Hepatocyte (in vitro differentiated cells): Measurements from ENCODE around the gene SDK1. TPM values are rescaled to one million over a fixed set of nuclear protein-coding genes. Genes with fewer than 3 reads are reported as not detected.

Experiments
- DNase-seq: peaks from one replicate; pipeline ENCODE4 v3.0.0-alpha.2; 2016; ENCODE audit warnings: low spot score
- H2AFZ ChIP-seq: fragments of 200-600 bp; sonication (generic); 2 replicates; pipeline ENCODE4 v1.6.0; 2016; ENCODE audit warnings: antibody characterized with exemption, mild to moderate bottlenecking
- H3K27ac ChIP-seq: fragments of 200-600 bp; sonication (generic); 2 replicates; pipeline ENCODE4 v1.5.1; 2016; ENCODE audit warnings: mild to moderate bottlenecking
- H3K27me3 ChIP-seq: fragments of 200-600 bp; sonication (generic); 2 replicates; pipeline ENCODE4 v1.6.1; 2016
- H3K36me3 ChIP-seq: fragments of 200-600 bp; sonication (generic); replicated peaks from 2 replicates; pipeline ENCODE4 v1.5.1; 2016; ENCODE audit warnings: low read depth; ENCODE audit not compliant: insufficient read depth
- H3K4me1 ChIP-seq: fragments of 200-600 bp; sonication (generic); 2 replicates; pipeline ENCODE4 v1.5.1; 2016; ENCODE audit warnings: mild to moderate bottlenecking, moderate library complexity; ENCODE audit not compliant: insufficient read depth
- H3K4me2 ChIP-seq: fragments of 200-600 bp; sonication (generic); 2 replicates; pipeline ENCODE4 v1.6.0; 2016
- H3K4me3 ChIP-seq: fragments of 200-600 bp; sonication (generic); 2 replicates; pipeline ENCODE4 v1.5.1; 2016; ENCODE audit warnings: mild to moderate bottlenecking
- H3K79me2 ChIP-seq: fragments of 200-600 bp; sonication (generic); 2 replicates; pipeline ENCODE4 v1.6.0; 2017; ENCODE audit warnings: mild to moderate bottlenecking
- H3K9me2 ChIP-seq: fragments of 200-600 bp; sonication (generic); replicated peaks from 2 replicates; pipeline ENCODE4 v1.6.0; 2017; ENCODE audit warnings: mild to moderate bottlenecking; ENCODE audit not compliant: insufficient read depth
- H3K9me3 ChIP-seq: fragments of 200-600 bp; sonication (generic); 2 replicates; pipeline ENCODE4 v1.5.1; 2016; ENCODE audit warnings: low read depth, mild to moderate bottlenecking
- H4K20me1 ChIP-seq: fragments of 200-600 bp; sonication (generic); 2 replicates; pipeline ENCODE4 v1.6.0; 2016; ENCODE audit warnings: mild to moderate bottlenecking; ENCODE audit not compliant: insufficient read depth, poor library complexity, severe bottlenecking
- CTCF ChIP-seq: fragments of 200-600 bp; sonication (generic); IDR thresholded peaks from 2 replicates; pipeline ENCODE4 v1.5.1; 2016; ENCODE audit warnings: antibody characterized with exemption, mild to moderate bottlenecking; ENCODE audit not compliant: poor library complexity
- EZH2 ChIP-seq: fragments of 200-600 bp; sonication (generic); IDR thresholded peaks from 2 replicates; pipeline ENCODE4 v1.6.1; 2016; ENCODE audit warnings: antibody characterized with exemption, mild to moderate bottlenecking, borderline replicate concordance
- EZH2phosphoT487 ChIP-seq: fragments of 200-600 bp; sonication (generic); IDR thresholded peaks from one replicate; pipeline ENCODE4 v1.6.1; 2018; ENCODE audit warnings: antibody characterized with exemption, mild to moderate bottlenecking, low read depth, moderate library complexity; ENCODE audit not compliant: unreplicated experiment, severe bottlenecking
- WGBS: methylation state at CpG from one replicate; pipeline ENCODE4 v1.1.6; 2016; ENCODE audit warnings: low lambda C conversion rate; ENCODE audit errors: missing lambda C conversion rate; 5-methylcytosine and 5-hydroxymethylcytosine counted together
- polyA plus RNA-seq: library from polyadenylated mRNA; unstranded; fragments of >200 nt; fragmentation: Nextera tagmentation; extraction: Ambion mirVana; gene quantifications from 2 replicates; pipeline ENCODE4 v1.2.1, GENCODE V29; 2016
- total RNA-seq: library from RNA; depleted of rRNA; stranded (reverse); fragments of >200 nt; gene quantifications from 2 replicates; pipeline ENCODE4 v1.2.3, GENCODE V29; 2014

SDK1 gene
- total and polyA plus RNA-seq, 2 experiments from 2014 or later, result 4.3 to 10.0 TPM

- H4K20me1 ChIP-seq, result no peaks in the 10 kb centered on the region
- H3K36me3 ChIP-seq, result no peaks in the 10 kb centered on the region
- no peaks in the 10 kb centered on the region for H3K9me3 ChIP-seq
- H3K4me3 ChIP-seq, result no peak overlapping the region
- H3K4me1 ChIP-seq, result no peaks in the 10 kb centered on the region
- no peak overlapping the region for H3K4me2 ChIP-seq
- 86% methylated on average over 13 of the region's 13 CpGs for WGBS
- no peaks in the 10 kb centered on the region for H3K9me2 ChIP-seq
- no peak overlapping the region for H2AFZ ChIP-seq
- TF ChIP-seq CTCF, result no peak
- H3K27me3 ChIP-seq, result no peaks in the 10 kb centered on the region
- no peak overlapping the region for H3K27ac ChIP-seq
- DNase-seq, result no peak
- H3K79me2 ChIP-seq, result no peaks in the 10 kb centered on the region
Observed at GRCh38 chr7:4270941-4271715, 970.1 kb downstream of the SDK1 start.

DNA sequence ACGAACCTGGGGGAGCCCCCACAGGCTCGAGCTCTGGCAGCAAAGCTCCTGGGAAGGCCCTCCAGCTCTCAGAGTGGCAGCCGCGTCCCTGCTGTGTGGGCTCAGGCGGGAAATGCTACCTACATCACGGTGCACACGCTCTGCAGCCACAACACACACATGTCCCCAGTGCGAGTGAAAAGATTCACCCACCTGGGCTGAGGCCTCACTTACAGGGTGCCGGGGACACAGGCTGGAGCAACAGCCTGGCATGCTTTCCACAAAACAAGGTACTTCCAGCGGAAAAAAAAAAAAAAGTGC is 970.6 kb downstream of the SDK1 start:
- Histone ChIP-seq H4K20me1 (no peaks in the 10 kb centered on the region), H3K4me2 (no peak overlapping the region), H3K27ac (no peak overlapping the region), H3K4me1 (no peaks in the 10 kb centered on the region), H3K9me2 (no peaks in the 10 kb centered on the region), H3K27me3 (no peaks in the 10 kb centered on the region), H3K4me3 (no peak overlapping the region), H3K79me2 (no peaks in the 10 kb centered on the region), H2AFZ (no peak overlapping the region), H3K9me3 (no peaks in the 10 kb centered on the region), H3K36me3 (no peaks in the 10 kb centered on the region)
- DNase-seq, result no peak
- TF ChIP-seq EZH2phosphoT487 (no peak), EZH2 (no peak), CTCF (no peak)
- 86% methylated on average over 10 of the region's 10 CpGs for WGBS

GRCh38 chr7:4272141-4272540 is 971.1 kb downstream of the SDK1 start:
- no peaks in the 10 kb centered on the region for H3K9me2 ChIP-seq
- H3K4me2 ChIP-seq, result no peak overlapping the region
- TF ChIP-seq EZH2 (no peak), CTCF (no peak), EZH2phosphoT487 (no peak)
- H3K27me3 ChIP-seq, result no peaks in the 10 kb centered on the region
- no peak overlapping the region for H3K4me3 ChIP-seq
- H3K27ac ChIP-seq, result no peak overlapping the region
- H2AFZ ChIP-seq, result no peak overlapping the region
- H3K79me2 ChIP-seq, result no peaks in the 10 kb centered on the region
- H3K36me3 ChIP-seq, result no peaks in the 10 kb centered on the region
- 91% methylated on average over 16 of the region's 16 CpGs for WGBS
- H3K9me3 ChIP-seq, result no peaks in the 10 kb centered on the region
- DNase-seq, result no peak
- H4K20me1 ChIP-seq, result no peaks in the 10 kb centered on the region
- no peaks in the 10 kb centered on the region for H3K4me1 ChIP-seq
